Activated CD4-positive, alpha-beta T cell treated with anti-CD3 and anti-CD28 coated beads for 48 hours (primary cell): ENCODE measurements around the gene CREBL2.

Experiments
- DNase-seq: peaks from one replicate; pipeline ENCODE4 v3.0.0-alpha.2; 2020

The CREBL2 gene

DNA sequence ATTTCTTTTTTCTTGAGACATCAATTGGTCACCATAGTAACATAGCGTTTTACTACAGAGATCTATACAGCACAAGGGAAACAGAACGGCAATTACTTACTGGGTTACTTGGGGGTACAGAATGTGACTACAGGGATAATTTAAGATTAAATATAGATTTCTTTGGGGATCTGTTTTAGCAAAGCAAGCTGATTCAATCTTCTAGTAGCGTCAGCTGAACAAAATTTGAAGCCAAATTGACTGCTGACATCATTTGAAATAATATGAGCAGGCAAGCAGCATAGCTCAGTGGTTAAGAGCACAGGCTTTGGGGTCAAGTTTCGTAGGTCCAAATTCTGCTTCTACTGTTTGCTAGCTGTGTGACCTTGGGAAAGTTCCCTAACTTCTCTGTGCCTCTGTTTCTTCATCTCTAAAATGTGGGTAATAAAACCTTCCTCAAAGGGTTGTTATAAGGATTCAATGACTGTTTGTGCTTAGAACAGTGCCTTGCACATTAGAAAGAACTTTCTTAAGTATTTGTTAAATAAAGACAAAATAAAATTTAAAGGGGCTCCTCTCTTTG lies 71.5 kb downstream of the CREBL2 start:
- DNase-seq = no peak

GRCh38 chr12:12683725-12684124 lies 72.0 kb downstream of the CREBL2 start:
- no peak for DNase-seq

DNA sequence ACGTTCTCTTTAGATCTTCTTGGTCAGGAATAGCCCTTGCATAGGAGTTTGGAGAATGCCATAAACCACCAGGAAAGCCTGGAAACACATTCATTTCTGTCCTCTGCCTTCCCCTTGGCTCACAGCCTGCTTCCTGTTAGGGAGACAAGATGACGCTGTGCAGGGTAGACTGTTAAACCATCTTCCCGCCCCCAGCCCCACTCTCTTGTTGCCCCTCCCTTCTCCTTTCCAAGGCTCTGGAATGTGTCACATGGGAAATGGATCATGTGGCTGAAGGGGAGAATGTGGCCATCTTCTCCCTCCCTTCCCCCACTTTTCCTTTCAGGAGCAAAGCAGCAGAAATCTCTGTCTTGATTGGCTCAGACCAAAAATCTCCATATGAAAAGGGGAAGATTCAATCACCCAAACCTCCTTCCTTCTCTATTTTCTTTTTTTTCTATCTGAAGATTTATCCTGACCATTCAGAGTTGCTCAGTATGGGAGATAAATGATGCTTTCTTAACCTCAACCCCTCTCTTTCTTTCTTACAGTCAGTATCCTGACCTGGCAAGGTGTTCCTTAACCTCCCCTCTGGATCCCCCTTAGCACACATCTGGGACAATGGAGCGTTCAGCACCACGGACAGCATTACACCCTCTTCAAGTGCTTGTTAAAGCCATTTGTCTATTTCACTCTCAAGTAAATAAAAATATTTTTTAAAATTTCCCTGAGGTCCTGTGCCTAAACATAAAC lies 72.9 kb downstream of the CREBL2 start:
- DNase-seq = peak; percentile 33

GRCh38 chr12:12685305-12685704 lies 73.6 kb downstream of the CREBL2 start:
- DNase-seq = no peak

GRCh38 chr12:12686472-12686871 lies 74.8 kb downstream of the CREBL2 start:
- DNase-seq = no peak

DNA sequence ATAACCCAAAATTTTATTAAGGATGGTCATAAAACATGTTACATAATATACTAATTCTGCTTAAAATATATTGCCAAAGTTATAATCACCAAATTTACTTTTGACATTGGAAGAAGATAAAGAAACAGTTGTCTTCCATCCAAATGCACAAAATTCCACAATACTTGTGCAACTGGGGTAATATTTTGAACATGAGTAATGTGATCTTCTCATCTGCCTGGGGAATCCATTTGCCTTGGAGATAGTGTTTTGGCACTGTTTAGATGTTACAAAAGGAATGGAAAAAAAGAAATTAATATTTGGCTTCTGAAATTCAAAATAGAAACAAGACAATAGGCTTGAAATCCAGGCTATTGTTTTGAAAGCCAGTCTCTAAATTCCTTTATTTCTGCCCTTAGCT lies 75.2 kb downstream of the CREBL2 start:
- DNase-seq = no peak

DNA sequence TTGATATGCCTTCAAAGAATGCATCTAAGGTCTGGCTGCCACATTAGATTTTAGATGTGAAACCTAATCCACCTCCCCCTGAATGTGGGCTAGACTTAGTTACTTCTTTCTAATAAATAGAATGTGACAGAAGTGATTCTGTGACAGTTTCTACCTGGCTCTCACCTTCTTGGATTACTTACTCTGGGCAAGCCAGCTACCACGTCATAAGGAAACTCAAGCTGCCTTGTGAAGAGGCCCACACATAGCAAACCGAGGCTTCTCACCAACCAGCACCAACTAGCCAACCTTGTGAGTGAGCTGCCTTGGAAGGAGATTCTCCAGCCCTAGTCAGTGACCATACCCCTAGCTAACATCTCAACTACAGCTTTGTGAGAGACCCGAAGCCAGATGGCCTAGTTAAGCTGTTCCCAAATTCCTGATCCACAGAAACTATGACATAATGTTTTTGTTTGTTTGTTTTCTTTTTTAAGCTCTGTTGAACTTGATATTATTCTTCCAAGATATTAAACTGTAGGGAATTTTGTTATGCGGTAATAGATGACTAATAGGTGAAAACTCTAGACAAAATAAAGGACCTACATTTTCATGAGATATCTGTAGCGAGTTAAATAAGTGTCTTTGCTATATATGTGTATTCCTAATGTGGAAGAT lies 78.1 kb downstream of the CREBL2 start:
- DNase-seq = peak; percentile 39

DNA sequence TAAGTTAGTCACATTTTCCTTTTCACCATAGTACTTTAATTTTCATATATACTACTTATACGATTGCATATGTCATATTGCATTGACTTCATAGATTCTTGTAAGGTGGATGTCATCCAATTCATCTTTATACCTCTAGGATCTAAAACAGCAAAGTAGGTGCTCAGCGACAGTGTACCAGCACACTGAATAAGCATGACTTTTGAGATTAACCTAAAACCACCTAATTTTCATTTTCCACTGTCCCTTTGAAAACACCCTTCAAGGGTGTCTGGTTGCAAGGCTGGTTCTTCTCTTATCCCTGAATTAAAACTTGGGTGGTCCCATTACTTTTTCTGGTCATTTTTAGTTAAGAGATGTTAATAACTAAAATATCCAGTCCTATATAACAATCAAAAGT lies 79.9 kb downstream of the CREBL2 start:
- DNase-seq = no peak

GRCh38 chr12:12693111-12693671 lies 81.5 kb downstream of the CREBL2 start:
- no peak for DNase-seq
